Panc1 (cell line): ENCODE results near the gene CAMK1D.

Source experiments
- CTCF ChIP-seq: fragments of 450-650 bp; IDR thresholded peaks from 2 replicates; pipeline ENCODE4 v1.5.1; 2017; ENCODE audit warnings: mild to moderate bottlenecking
- POLR2AphosphoS5 ChIP-seq: IDR thresholded peaks from 2 replicates; pipeline ENCODE4 v1.6.1; 2012; ENCODE audit warnings: mild to moderate bottlenecking, low read depth, low read length, moderate library complexity
- REST ChIP-seq, 2 experiments: IDR thresholded peaks; 2 replicates each; pipeline ENCODE4 v1.6.1; 2011 to 2012; ENCODE audit warnings: low read depth in 2 of 2, control low read depth in 1 of 2, low read length in 1 of 2, mild to moderate bottlenecking in 1 of 2, moderate library complexity in 1 of 2; ENCODE audit not compliant: insufficient read depth in 1 of 2
- SIN3A ChIP-seq: IDR thresholded peaks from 2 replicates; pipeline ENCODE4 v1.6.1; 2012; ENCODE audit warnings: low read depth, mild to moderate bottlenecking, low read length, moderate library complexity, borderline replicate concordance; ENCODE audit not compliant: insufficient read depth
- TCF7L2 ChIP-seq: IDR thresholded peaks from 2 replicates; pipeline ENCODE4 v1.6.1; 2011; ENCODE audit warnings: mild to moderate bottlenecking, low read depth, low read length, inconsistent platforms

GRCh38 chr10:12417331-12417730 is 68.0 kb downstream of the CAMK1D start:
- TF ChIP-seq REST (IDR thresholded peaks at IDR 0.05; ENCODE audit: insufficient read depth in 1 of 2, low read depth in 2 of 2, low read length in 1 of 2) (no peak), CTCF (no peak), POLR2AphosphoS5 (no peak), TCF7L2 (no peak), SIN3A (no peak)
